Mesodermal cell (in vitro differentiated cells): ENCODE results near the gene YAP1.

Source experiments
- H3K27ac ChIP-seq: 2 replicates; pipeline ENCODE4 v1.7.0; 2013; ENCODE audit warnings: mild to moderate bottlenecking, low read depth, low read length, moderate library complexity; ENCODE audit not compliant: severe bottlenecking
- H3K36me3 ChIP-seq: 2 replicates; pipeline ENCODE4 v1.7.1; 2013; ENCODE audit warnings: mild to moderate bottlenecking, low read length, moderate library complexity; ENCODE audit not compliant: control insufficient read depth, insufficient read depth
- H3K4me1 ChIP-seq: one replicate; pipeline ENCODE4 v1.7.1; 2013; ENCODE audit warnings: mild to moderate bottlenecking, low read length; ENCODE audit not compliant: insufficient read depth, control insufficient read depth, poor library complexity, severe bottlenecking
- H3K4me3 ChIP-seq: 2 replicates; pipeline ENCODE4 v1.7.0; 2013; ENCODE audit warnings: low read length, control low read depth, mild to moderate bottlenecking; ENCODE audit not compliant: insufficient read depth, poor library complexity, severe bottlenecking; ENCODE audit errors: extremely low read depth
- H3K9me3 ChIP-seq: 2 replicates; pipeline ENCODE4 v1.7.1; 2013; ENCODE audit warnings: mild to moderate bottlenecking, low read length, moderate library complexity; ENCODE audit not compliant: control insufficient read depth
- WGBS, 2 experiments: methylation state at CpG; one replicate each; pipeline ENCODE4 v1.1.5; 2013; ENCODE audit warnings: missing lambda C conversion rate in 2 of 2; ENCODE audit not compliant: insufficient coverage in 2 of 2; 5-methylcytosine and 5-hydroxymethylcytosine counted together

Gene YAP1

DNA sequence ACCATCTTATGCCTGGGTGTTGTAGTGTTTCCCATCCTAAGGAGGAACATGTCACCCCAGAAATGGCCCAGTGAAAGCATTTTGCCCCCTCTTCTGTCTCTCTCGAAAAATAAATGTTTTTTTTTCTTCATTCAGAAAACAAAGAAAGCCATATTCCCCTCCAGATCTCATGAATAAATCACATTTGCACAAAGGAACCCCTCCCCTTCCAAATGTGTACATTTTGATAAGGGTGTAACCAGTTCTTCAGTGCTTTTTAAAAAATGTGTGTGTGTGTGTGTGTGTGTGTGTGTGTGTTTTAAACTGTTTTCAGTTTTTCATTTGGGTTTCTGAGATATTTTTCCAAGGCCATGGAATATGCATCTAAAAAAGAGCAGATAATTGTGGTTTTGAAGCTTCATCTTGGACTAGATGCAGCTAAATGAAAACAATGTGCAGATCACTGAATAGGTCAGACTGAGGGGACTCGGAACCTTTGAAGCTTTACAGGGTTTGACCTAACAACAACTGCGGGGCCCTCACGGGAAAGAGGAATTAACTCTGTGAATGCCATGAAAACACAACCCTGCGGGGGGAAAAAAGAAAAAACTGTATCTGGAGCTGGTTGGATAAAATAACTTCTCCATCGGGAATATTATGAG, 76.4 kb downstream of the YAP1 start:
- Histone ChIP-seq H3K4me3 (no peak overlapping the region), H3K4me1 (peaks cover 29% of the 10 kb centered on the region), H3K9me3 (no peaks in the 10 kb centered on the region), H3K27ac (peak overlapping the region; percentile 75), H3K36me3 (peaks cover 20% of the 10 kb centered on the region)
- 37 to 49% methylated on average over 3 to 4 of the region's 6 CpGs for WGBS, 2 experiments

DNA sequence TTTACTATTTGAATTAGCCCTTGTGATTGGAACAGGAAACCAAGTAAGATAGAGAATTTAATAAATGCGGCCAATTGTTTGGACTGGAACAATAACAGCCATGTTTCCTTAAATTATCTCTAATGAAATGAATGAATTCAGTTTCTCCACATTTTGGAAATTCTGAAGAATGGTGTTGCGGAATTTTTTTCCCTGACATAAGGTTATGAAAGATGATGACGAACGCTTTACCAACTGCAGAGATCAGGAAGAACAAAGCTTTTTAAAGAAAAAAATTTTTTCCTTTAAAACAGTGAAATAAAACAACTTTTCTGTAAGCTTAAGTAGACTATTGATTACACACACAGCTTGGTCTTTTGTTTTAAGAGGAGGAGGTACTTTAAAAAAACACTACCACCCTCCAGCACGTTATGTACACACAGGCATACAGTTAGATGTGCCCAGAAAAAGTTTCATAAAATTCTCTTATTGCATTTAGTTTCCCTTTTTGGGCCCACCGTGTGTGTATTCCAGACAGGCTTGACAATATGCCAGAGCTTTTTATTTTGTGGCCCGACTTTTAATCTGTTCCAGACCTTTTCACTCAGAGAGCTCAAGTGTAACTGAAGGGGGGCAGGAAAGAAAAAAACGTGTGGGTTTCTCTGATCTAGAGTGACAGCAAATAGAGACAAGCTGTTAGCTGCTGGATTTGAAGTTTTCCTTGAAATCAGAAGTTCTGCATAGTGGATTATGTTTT, 77.3 kb downstream of the YAP1 start:
- H3K4me3 ChIP-seq, result no peak overlapping the region
- H3K36me3 ChIP-seq, result peaks cover 15% of the 10 kb centered on the region
- peaks cover 29% of the 10 kb centered on the region for H3K4me1 ChIP-seq
- 72 to 81% methylated on average over 2 to 3 of the region's 8 CpGs for WGBS, 2 experiments
- H3K27ac ChIP-seq, result peak overlapping the region; percentile 75
- no peaks in the 10 kb centered on the region for H3K9me3 ChIP-seq

DNA sequence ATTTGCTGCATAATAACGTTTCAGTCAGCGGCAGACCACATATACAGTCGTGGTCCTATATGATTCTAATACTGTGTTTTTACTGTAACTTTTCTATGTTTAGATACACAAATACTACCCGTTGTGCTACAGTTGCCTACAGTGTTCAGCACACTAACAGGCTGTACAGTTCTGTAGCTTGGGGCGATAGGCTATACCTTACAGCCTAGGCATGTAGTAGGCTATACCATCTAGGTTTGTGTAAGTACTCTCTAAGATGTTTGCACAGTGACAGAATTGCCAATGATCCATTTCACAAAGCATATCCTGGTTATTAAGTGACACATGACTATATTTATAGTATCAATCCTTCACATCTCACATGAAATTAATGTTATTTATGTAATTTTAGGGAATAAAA, 78.2 kb downstream of the YAP1 start:
- no peaks in the 10 kb centered on the region for H3K9me3 ChIP-seq
- no peak overlapping the region for H3K4me3 ChIP-seq
- H3K4me1 ChIP-seq, result peaks cover 29% of the 10 kb centered on the region
- WGBS, 2 experiments, result no CpG with 5 or more reads among the region's 5 CpGs
- H3K27ac ChIP-seq, result no peak overlapping the region
- peaks cover 9% of the 10 kb centered on the region for H3K36me3 ChIP-seq

DNA sequence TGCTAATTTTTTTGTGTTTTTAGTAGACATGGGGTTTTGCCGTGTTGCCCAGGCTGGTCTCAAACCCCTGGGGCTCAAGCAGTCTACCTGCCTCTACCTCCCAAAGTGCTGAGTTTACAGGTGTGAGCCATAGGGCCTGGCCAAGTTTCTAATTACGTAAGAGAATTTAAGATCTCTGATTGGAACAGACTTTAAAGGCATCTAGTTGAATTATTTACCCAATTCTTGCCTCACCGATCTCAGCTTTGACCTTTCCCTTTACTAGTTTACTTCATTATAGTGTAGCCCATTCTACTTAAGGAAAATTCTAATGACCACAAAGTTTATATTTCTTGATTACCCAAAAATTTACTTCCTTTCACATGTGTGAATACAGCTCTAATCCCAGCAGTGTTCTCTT, 81.6 kb downstream of the YAP1 start:
- Histone ChIP-seq H3K27ac (peak overlapping the region; percentile 70), H3K4me1 (peaks cover 19% of the 10 kb centered on the region), H3K4me3 (no peak overlapping the region), H3K9me3 (peaks cover 10% of the 10 kb centered on the region), H3K36me3 (peaks cover 17% of the 10 kb centered on the region)
- WGBS, 2 experiments, result 100% methylated on average over 2 of the region's 3 CpGs; no CpG with 5 or more reads in 1 of the 2 experiments

DNA sequence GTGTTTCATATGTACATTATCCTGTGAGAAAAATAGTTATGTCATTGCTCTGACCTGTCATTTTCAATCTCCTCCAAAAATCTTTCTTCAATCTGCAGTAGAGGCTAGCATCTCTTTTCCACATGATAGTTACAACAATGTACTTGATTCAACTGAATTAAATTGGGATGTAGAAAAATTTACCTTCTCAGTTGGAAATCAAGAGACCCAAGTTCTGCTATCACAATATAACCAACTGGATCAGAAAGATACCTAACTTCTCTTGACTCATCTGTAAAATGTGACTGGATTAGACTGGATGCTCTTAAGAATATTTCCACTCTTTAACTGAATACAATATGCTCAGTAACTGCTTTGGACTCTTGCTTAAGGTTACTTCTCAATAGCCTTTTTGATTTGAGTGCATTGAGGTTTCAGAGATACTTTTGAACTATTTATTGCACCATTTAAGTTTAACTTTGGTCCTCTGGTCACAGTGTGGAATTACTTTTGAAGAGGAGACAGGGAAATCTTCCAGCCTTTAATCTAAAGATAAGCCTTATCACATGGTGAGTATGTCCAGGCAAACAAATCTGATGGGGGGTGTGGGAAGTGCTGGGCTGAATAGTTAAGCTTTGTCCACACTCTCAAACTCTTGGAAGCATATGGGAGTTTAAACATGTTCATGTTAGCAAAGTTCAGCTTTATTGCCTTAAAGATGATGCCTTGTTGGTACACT, 82.3 kb downstream of the YAP1 start:
- no peak overlapping the region for H3K4me3 ChIP-seq
- H3K27ac ChIP-seq, result peak overlapping the region; percentile 70
- H3K9me3 ChIP-seq, result peaks cover 10% of the 10 kb centered on the region
- peaks cover 12% of the 10 kb centered on the region for H3K4me1 ChIP-seq
- peaks cover 16% of the 10 kb centered on the region for H3K36me3 ChIP-seq

DNA sequence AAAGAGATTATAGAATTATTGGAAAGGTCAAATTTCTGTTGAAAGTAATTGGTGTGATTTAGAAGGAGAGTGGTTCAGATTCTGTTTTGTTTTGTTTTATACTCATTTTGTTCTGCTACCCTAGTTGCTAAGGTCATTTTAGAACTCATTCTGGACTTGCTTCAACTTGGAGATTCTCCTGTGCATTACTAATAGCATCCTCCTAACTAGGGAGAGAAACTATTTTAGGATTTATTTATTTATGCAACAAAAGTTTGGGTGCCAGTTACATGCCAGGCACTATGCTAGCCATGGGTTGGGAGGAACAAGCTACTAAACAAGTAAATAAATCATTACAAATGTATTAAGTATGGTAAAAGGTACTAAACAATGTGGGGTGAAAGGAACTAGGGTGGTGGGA, 84.0 kb downstream of the YAP1 start:
- peaks cover 6% of the 10 kb centered on the region for H3K4me1 ChIP-seq
- H3K9me3 ChIP-seq, result peaks cover 10% of the 10 kb centered on the region
- H3K36me3 ChIP-seq, result peaks cover 16% of the 10 kb centered on the region
- H3K27ac ChIP-seq, result no peak overlapping the region
- H3K4me3 ChIP-seq, result no peak overlapping the region

DNA sequence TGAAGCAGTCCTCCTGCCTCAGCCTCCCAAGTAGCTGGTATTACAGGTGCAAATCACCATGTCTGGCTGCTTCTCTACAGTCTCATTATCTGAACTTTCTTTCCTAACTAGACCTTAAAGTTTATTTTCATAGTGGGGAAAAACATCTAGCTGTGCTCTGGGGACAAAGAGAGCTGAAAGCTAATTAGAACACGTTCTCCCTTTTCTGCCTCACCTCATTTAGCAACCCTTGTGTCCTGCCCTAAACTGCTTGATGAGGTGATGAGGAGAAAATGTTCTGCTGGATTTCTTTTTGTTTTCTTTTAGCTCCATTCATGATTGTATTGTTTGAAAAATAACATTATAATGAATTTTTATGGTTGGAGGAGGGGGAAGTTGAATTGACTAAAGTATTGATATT, 84.7 kb downstream of the YAP1 start:
- Histone ChIP-seq H3K9me3 (peaks cover 10% of the 10 kb centered on the region), H3K4me1 (peaks cover 6% of the 10 kb centered on the region), H3K27ac (no peak overlapping the region), H3K4me3 (no peak overlapping the region), H3K36me3 (peaks cover 16% of the 10 kb centered on the region)
- whole genome bisulfite sequencing, 2 experiments, result no CpG with 5 or more reads among the region's 1 CpG

- no CpG with 5 or more reads among the region's 1 CpG for WGBS, 2 experiments
- Histone ChIP-seq H3K36me3 (peaks cover 23% of the 10 kb centered on the region), H3K27ac (no peak overlapping the region), H3K9me3 (peaks cover 10% of the 10 kb centered on the region), H3K4me3 (no peak overlapping the region), H3K4me1 (peaks cover 6% of the 10 kb centered on the region)
Observed at GRCh38 chr11:102196351-102196750, 86.1 kb downstream of the YAP1 start.

DNA sequence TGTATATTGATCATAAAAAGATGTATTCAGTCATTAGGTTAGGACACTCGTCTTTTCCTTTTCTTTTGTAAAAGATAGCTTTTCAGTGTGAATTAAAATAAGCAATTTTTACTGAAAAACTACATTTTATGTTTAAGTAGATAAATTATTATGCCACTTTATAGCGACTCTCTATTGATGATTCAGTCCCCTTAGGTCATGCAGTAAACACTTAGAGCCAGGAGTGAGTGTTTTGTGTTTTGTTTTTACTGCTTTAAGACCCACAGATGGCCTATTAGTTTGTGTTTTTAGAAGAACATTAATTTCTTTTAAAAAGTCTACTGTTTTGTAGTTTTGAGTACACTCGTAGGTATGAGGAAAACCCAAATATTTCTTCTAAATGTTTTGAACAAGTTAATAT, 86.6 kb downstream of the YAP1 start:
- H3K27ac ChIP-seq, result peak overlapping the region; percentile 86
- no CpG with 5 or more reads among the region's 3 CpGs for WGBS, 2 experiments
- H3K9me3 ChIP-seq, result peaks cover 10% of the 10 kb centered on the region
- H3K4me3 ChIP-seq, result no peak overlapping the region
- peaks cover 24% of the 10 kb centered on the region for H3K36me3 ChIP-seq
- peaks cover 6% of the 10 kb centered on the region for H3K4me1 ChIP-seq

DNA sequence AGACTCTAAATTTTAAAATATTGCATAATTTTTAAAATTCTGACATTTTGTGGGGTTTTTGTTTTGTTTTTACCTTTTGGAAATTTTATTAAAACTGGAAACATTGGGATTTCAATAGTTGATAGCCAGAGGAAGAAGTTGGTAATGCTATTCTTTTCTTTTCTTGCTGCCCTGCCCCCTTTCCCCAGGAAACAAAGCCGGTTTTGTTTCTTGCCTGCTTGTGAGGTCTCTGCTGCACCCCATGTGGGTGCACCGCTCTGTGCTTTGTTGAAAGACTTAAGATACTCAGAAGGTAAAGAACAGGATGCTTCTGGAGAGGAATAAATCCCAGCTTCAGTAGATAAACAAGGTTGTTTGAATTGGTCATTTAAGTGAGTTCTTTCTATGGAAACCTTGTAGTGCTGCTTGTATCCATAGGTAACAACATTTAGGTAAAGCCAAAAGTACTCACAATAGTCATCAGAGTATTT, 87.5 kb downstream of the YAP1 start:
- Histone ChIP-seq H3K4me3 (no peak overlapping the region), H3K27ac (peak overlapping the region; percentile 86), H3K36me3 (peaks cover 29% of the 10 kb centered on the region), H3K4me1 (peaks cover 6% of the 10 kb centered on the region), H3K9me3 (peaks cover 10% of the 10 kb centered on the region)
- no CpG with 5 or more reads among the region's 2 CpGs for WGBS, 2 experiments
